GM18517 (cell line): ENCODE results near the gene LRP2.
"Not testable (repeated sequence)": the region's sequence is repeated elsewhere in the genome, so short reads cannot be mapped to it uniquely, and the experiment has no call there.

Experiments used
- ATAC-seq: cut with Tn5 transposase; IDR thresholded peaks from one replicate; pipeline ENCODE4 v1.9.1; 2021; ENCODE audit warnings: mild to moderate bottlenecking, moderate library complexity; ENCODE audit not compliant: unreplicated experiment

LRP2 gene

GRCh38 chr2:169348321-169349024 is 13.9 kb downstream of the LRP2 start:
- no peak for ATAC-seq

- no peak for ATAC-seq
These were observed 16.6 kb downstream of the LRP2 start for GRCh38 chr2:169345486-169346437.

GRCh38 chr2:169344736-169345485 is 17.4 kb downstream of the LRP2 start:
- ATAC-seq: no peak

DNA sequence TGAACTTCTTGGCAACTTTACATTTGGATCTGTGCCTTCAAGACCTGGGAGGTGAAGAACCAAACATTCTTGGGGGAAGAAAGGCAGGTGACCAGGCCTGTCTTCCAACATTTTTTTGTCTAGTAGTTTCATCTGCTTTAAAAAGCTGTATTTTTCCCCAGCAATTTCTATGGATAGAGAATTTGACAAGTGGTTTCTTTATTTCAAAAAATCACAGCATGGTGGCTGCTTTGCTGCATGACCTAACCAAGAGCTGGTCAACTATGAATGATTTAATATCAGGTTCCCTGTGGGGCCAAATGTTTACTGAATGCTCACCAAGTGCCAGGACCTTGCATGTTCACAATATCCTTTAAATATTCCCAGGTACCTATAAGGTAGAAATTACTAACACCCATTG is 19.1 kb downstream of the LRP2 start:
- no peak for ATAC-seq

DNA sequence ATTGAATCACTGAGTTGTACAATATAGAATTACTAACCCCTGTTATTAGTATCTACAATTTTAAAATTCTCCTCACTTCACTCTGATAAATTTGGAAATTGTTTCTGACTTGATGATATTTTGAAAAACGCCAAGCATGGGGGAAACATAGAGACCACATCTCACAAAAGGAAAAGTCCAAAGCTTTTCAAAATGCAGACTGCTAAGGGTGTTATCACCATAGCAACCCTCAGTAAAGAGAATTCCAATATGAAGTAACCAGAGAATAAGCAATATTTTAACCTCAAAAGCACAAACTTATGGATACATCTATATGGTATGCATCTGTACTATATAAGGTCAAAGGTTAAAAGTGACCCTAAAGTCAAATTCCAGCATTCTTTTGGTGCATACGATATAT is 22.7 kb downstream of the LRP2 start:
- no peak for ATAC-seq

- no peak for ATAC-seq
These were observed 25.6 kb downstream of the LRP2 start for GRCh38 chr2:169336695-169337094.

DNA sequence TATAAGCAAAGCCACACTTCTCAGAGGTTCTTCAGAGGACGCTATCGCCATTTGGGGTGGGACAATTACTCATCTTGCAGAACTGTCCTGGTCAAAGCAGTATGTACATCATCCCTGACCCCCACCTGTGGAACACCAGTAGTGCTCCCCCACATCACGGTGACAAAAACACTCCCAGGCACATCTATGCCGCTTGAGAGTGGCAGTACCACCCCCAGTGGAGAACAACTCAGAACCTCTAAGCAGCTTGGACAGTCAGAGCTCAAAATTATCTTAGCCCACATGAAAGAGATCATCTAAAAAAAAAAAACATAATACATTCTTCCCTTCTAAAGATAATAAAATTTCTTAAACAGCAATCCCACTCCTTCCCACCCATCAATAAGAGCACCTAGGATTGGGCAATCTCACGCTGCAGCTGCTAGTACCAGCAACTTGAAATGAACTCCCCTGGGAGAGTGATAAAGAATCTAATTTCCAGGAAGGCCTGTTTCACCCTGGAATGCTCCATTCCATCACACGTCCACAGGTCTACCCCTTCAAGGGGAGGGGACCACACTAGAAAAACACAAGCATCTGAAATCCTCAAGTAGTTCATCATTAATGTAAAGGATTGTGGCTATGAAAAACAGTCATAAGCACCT is 31.7 kb downstream of the LRP2 start:
- ATAC-seq: no peak

DNA sequence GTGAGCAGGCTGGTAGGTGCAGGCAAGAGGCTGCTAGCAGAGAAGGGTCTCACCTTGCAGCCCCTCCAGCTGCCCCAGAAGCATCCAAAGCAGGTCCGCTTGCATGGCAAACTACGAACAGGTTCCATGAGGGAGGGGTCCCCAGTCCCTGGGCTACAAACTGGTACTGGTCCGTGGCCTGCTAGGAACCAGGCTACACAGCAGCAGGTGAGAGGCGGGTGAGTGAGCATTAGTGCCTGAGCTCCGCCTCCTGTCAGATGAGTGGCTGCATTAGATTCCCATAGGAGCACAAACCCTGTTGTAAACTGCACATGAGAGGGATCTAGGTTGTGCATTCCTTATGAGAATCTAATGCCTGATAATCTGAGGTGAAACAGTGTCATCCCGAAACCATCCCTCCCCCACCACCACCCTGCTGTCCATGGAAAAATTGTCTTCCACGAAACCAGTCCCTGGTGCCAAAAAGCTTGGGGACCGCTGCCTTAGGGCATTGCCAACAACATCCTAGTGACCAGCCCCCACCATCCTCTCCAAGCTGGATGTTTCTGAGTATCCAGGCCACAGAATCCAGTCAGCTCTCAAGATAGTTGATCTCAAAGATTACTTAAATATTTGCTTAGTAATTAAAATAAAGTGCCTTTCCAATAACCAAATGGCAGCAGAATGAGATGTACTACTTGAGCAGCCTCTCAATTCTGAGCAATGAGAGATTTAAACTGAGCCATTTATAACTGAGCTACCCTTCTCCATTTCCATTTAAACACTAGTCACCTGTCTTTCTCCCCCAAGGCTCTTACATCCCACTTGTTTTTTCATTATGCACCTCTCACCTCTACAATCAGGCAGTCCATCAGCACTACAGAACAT is 32.4 kb downstream of the LRP2 start:
- ATAC-seq: no peak

GRCh38 chr2:169328785-169329184 is 33.5 kb downstream of the LRP2 start:
- no peak for ATAC-seq

DNA sequence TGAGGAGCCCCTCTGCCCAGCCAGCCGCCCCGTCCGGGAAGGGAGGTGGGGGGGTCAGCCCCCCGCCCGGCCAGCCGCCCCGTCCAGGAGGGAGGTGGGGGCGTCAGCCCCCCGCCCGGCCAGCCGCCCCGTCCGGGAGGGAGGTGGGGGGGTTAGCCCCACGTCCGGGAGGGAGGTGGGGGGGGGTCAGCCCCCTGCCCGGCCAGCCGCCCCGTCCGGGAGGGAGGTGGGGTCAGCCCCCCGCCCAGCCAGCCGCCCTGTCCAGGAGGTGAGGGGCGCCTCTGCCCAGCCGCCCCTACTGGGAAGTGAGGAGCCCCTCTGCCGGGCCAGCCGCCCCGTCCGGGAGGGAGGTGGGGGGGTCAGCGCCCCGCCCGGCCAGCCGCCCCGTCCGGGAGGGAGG is 34.5 kb downstream of the LRP2 start:
- ATAC-seq: not testable (repeated sequence)

DNA sequence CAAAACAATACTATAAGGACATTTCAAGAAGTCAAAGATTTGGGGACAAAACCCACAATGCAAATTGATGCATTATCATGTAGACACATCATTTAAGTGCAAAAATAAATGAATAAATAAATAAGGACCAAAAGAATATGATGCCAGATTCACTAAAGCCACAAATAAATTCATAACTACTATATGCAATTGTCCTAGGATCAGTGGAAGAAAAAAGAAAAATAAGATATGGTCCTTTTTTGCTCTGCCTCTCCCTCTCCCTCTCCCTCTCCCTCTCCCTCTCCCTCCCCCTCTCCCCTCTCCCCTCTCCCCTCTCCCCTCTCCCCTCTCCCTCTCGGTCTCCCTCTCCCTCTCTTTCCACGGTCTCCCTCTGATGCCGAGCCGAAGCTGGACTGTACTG is 36.4 kb downstream of the LRP2 start:
- ATAC-seq: not testable (repeated sequence)

DNA sequence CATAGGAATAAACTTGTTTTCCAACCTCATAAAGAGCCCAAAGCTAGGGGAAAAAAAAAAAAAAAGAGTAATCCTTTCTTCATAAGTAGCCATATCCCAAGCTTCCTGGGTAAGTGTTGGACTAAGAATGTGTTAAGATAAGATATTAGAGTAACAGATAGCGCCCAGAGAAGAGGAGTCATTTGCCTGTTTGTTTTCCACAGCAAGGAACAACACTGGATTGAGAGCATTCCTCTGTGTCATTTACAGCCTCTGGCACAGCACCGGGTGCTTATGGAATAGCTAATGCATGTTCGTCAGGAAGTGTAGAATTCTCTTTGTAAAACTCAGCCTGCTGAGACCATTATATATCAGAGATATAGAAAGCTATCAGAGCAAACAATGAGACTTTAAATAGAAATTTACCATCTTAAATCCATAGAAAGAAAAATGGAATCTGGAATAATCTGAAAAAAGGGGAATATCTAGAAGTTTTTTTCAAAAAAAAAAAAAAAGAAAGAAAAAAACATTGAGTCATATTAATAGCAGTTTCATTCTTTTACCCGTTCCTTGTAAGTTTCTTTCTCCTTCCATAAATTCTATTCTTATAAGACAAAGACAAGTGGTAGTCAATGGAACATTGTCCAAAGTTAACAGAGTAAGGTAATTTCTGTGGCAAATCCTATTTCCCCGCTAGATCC is 37.6 kb downstream of the LRP2 start:
- no peak for ATAC-seq

DNA sequence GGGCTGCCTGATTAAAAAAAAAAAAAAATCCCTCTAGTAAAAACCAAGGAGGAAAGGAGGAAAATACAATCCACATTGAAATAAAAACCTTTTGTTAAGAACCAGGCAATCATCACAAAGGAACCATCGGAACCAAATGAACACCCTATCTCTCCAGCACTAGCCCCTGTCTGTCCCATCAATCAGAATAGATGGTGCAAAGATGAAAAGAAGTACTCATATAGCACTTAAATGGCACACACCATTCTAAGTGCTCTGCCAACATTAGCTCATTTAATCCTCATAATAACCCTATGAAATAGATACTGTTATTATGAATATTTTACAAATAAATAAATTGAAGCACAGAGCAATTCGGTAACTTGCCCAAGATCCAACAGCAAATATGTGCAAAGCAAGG is 38.5 kb downstream of the LRP2 start:
- no peak for ATAC-seq

DNA sequence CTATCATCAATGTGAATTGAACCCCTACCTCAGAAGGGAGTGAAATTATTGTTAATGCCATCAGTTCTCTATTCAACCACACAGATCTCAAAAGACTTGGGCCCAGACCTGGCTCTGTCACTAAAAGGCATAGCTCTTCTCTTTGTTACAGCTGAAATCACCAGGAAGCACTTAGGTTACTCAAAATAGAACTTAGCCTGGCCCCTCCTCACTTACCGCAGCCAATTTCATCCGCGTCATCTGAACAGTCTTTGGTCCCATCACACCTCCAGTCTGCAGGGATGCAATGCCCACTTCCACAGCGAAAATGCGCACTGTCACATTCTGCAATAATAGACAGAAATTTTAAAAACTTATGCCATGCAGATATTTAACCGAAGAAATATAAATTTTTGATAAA is 41.8 kb downstream of the LRP2 start:
- ATAC-seq: no peak

GRCh38 chr2:169315357-169315756 is 47.0 kb downstream of the LRP2 start:
- ATAC-seq: no peak

DNA sequence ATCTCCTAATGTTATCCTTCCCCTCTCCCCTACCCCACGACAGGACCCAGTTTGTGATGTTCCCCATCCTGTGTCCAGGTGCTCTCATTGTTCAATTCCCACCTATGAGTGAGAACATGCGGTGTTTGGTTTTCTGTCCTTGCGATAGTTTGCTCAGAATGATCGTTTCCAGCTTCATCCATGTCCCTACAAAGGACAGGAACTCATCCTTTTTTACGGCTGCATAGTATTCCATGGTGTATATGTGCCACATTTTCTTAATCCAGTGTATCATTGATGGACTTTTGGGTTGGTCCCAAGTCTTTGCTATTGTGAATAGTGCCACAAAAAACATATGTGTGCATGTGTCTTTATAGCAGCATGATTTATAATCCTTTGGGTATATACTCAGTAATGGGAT is 54.0 kb downstream of the LRP2 start:
- ATAC-seq: not testable (repeated sequence)

DNA sequence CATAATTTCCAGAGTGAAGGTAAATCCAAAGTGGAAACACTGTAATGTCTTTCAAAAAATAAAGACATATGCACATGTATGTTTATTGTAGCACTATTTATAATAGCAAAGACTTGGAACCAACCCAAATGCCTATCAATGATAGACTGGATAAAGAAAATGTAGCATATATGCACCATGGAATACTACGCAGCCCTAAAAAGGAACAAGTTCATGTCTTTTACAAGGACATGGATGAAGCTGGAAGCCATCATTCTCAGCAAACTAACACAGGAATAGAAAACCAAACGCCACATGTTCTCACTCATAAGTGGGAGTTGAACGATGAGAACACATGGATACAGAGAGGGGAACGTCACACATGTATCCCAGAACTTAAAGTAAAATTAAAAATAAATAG is 57.6 kb downstream of the LRP2 start:
- not testable (repeated sequence) for ATAC-seq

DNA sequence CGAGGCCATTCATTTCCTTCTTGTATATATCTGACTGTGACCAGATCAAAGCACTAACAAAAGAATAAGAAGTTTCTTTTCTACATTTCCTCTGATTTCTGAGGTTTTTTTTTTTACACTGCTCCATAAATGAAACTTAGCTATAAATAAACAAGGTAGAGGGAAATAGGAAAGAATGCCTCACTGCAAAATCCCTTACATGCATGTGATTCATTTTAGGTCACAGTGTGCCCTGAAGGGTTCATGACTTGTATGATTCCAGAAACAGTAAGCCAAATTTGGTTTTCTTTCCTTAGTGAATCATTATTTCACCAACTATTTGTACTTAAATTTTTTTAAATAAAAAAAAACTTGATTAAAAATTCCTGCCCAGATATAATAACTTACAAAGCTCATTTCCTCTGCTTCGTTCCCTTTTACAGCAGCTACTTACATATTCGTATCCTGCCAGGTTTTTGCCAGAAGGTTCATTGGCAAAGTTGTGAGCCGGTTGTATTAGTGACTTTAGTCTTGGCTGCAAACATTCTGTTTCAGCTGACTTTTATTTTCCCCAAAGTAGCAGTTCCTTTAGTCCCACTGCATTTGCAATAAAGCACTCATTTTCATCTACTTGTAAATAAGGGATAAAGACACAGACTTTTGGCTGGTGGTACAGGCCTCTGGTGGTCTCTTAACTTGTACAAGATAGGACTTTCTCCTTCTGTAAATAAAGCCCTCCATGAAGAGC is 58.6 kb downstream of the LRP2 start:
- no peak for ATAC-seq

- no peak for ATAC-seq
These were observed 60.0 kb downstream of the LRP2 start for GRCh38 chr2:169302364-169302763.
